ENCODE data around the gene LGALS3.

GRCh38 chr14:55141825-55142224, 12.8 kb downstream of the LGALS3 start:
- TF ChIP-seq CTCF (conservative IDR thresholded peaks at IDR 0.05) (no peak), EZH2 (IDR thresholded peaks at IDR 0.05; ENCODE audit: low read depth) (no peak)
